Epithelial cell of proximal tubule (primary cell): ENCODE measurements around the gene SMO. TPM values are rescaled to one million over a fixed set of nuclear protein-coding genes. Genes with fewer than 3 reads are reported as not detected.

Experiments used
- DNase-seq: peaks from one replicate; pipeline ENCODE4 v3.0.0-alpha.2; 2011; ENCODE audit warnings: low read depth
- H3K4me3 ChIP-seq: 2 replicates; pipeline ENCODE4 v1.5.1; 2011; ENCODE audit warnings: low read depth, mild to moderate bottlenecking, low read length
- CTCF ChIP-seq: conservative IDR thresholded peaks from 2 replicates; pipeline ENCODE4 v1.5.1; 2012; ENCODE audit warnings: low read depth, mild to moderate bottlenecking, low read length
- total RNA-seq: library from RNA; depleted of rRNA; stranded (reverse); fragments of >200 nt; gene quantifications from 2 replicates; pipeline ENCODE4 v1.2.3, GENCODE V29; 2015

SMO gene
- total RNA-seq, 1 donor from 2014 or later, result 25.5 TPM

DNA sequence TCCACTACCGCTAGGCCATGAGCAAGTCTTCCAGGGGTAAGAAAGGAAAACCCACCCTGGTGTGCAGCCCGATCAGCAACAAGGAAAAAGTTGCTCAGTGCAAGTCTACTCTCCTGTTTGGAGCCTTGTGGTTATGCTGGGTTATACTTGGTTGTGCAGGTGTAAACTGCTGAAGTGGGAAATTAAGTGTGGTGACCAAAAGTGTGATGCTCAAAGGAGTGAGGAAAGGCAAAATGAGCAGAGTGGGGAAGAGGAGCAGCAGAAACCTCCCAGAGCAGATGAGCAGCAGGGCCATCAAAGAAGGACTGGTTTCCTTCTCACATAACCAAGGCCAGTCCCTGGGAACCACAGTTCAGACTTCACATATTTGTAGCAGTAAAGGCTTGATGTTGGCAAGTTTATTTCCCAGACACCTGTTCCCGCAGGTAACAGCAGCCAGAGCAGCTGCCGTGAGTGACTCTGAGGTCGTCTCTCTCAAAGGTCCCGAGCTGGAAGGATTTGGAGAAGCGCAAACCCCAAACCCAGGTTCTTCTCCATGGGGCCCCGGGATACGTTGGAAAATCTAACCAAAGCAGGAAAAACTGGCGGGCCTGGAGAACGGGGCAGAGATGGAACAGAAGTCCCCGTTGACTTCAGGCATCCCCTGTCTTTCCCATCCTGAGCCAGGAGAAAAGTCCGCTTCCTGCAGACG is 607 bp upstream of the SMO start:
- peak overlapping the region; percentile 61 for H3K4me3 ChIP-seq
- no peak for DNase-seq
- TF ChIP-seq CTCF, result no peak

DNA sequence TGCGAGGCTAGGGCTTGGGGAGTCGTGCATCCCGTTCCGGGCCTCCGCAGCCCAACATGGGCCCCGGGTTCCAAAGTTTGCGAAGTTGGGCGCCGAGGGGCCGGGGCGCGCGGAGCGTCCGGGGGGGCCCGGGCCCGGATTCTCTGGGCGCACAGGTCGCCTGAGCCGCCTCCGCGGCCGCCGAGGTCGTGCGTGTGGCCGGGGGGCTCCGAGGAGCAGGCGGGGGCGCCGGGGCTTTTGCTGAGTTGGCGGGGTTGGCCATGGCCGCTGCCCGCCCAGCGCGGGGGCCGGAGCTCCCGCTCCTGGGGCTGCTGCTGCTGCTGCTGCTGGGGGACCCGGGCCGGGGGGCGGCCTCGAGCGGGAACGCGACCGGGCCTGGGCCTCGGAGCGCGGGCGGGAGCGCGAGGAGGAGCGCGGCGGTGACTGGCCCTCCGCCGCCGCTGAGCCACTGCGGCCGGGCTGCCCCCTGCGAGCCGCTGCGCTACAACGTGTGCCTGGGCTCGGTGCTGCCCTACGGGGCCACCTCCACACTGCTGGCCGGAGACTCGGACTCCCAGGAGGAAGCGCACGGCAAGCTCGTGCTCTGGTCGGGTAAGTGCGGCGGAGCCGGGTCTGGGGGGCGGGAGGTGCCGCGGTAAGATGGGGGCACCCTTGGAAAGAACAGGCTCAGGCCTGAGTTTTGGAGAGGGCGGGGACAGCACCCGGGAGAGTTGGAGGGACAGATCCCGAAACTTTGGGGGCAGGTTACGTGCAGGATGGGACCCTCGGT is 643 bp downstream of the SMO start:
- no peak for DNase-seq
- H3K4me3 ChIP-seq, result peak overlapping the region; percentile 61
- no peak for TF ChIP-seq CTCF

GRCh38 chr7:129189661-129190310 is 1.4 kb downstream of the SMO start:
- DNase-seq, result no peak
- H3K4me3 ChIP-seq, result peak overlapping the region; percentile 61
- TF ChIP-seq CTCF, result no peak

- DNase-seq, result no peak
- no peak overlapping the region for H3K4me3 ChIP-seq
- TF ChIP-seq CTCF, result no peak
These were observed 2.8 kb downstream of the SMO start for GRCh38 chr7:129191272-129191671.

GRCh38 chr7:129193892-129194291 is 5.5 kb downstream of the SMO start:
- no peak for DNase-seq
- TF ChIP-seq CTCF, result no peak
- H3K4me3 ChIP-seq, result no peak overlapping the region

GRCh38 chr7:129197771-129198170 is 9.3 kb downstream of the SMO start:
- DNase-seq, result no peak
- no peak for TF ChIP-seq CTCF
- H3K4me3 ChIP-seq, result no peak overlapping the region

DNA sequence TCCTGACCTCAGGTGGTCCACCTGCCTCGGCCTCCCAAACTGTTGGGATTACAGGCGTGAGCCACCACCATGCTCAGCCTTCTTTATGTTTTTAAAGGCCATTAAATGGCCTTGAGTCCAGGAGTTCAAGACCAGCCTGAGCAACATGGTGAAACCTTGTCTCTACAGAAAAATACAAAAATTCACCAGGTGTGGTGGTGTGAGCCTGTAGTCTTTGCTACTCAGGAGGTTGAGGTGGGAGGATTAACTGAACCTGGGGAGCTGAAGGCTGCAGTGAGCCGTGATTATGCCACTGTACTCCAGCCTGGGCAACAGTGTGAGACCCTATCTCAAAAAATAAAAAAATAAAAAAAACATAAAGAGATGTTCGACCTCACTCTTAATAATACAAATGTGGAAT is 11.0 kb downstream of the SMO start:
- TF ChIP-seq CTCF, result no peak
- H3K4me3 ChIP-seq, result no peak overlapping the region
- no peak for DNase-seq
